Endothelial cell of umbilical vein (primary cell): ENCODE measurements around the gene FAM3C.

Experiments used
- EZH2 ChIP-seq: IDR thresholded peaks from 2 replicates; pipeline ENCODE4 v1.6.1; 2012; ENCODE audit warnings: borderline replicate concordance, low read depth, mild to moderate bottlenecking, moderate library complexity, low read length, inconsistent platforms; ENCODE audit not compliant: severe bottlenecking
- POLR2A ChIP-seq: IDR thresholded peaks from 2 replicates; pipeline ENCODE4 v1.6.1; 2012; ENCODE audit warnings: low read depth, mild to moderate bottlenecking, control low read depth, low read length

DNA sequence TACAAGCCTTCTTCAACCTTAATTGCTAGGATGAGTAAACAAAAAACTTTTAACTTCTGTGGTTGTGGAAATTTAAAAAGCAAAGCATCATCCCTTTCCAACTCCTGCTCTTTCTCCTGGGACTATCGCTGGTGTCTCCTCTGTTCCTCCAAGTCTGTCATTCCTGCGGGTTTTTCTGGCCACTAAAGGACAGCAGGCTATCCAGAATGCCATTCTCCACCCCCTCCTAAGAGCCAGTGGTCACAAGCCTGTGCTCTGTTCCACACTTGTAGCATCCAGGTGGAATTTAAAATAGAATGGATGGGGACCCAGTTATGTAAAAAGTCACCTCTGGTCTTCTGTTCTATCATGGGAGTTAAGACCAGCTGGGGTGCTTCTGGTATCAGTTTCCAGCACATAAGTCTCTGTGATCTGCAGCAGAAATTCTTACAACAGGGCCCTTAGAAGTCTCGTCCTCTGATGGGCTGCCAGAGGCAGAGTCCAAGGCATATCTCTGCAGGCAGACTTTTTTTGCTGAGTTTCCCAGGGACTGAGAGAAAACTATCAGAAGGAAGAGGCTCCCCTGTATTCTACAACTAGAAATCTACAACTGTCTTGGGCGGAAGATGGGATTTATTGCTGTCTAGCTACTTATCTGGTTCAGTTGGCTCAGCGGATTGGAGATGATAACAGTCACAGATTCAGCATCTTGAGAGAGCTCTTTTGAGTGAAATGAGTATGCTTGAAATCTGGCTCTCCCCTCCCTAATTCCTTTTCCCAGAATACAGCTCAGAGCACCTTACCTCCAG lies 72.4 kb downstream of the FAM3C start:
- TF ChIP-seq POLR2A (no peak), EZH2 (no peak)
